ENCODE data around the gene DOCK6.

Gene DOCK6

DNA sequence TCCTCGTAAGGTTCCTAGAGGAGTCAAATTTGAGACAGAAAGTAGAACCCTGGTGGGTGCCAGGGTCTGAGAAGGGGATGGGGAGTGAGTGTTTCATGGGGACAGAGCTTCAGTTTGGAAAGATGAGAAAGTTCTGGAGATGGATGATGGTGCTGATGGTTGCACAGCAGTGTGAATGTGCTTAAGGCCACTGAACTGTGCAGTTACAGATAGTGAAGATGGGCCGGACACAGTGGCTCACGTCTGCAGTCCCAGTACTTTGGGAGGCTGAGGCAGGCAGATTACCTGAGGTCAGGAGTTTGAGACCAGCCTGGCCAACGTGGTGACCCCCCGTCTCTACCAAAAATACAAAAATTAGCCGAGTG is 107.7 kb downstream of the DOCK6 start:
- TF ChIP-seq, protein P1, sequence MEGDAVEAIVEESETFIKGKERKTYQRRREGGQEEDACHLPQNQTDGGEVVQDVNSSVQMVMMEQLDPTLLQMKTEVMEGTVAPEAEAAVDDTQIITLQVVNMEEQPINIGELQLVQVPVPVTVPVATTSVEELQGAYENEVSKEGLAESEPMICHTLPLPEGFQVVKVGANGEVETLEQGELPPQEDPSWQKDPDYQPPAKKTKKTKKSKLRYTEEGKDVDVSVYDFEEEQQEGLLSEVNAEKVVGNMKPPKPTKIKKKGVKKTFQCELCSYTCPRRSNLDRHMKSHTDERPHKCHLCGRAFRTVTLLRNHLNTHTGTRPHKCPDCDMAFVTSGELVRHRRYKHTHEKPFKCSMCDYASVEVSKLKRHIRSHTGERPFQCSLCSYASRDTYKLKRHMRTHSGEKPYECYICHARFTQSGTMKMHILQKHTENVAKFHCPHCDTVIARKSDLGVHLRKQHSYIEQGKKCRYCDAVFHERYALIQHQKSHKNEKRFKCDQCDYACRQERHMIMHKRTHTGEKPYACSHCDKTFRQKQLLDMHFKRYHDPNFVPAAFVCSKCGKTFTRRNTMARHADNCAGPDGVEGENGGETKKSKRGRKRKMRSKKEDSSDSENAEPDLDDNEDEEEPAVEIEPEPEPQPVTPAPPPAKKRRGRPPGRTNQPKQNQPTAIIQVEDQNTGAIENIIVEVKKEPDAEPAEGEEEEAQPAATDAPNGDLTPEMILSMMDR (IDR thresholded peaks at IDR 0.05; ENCODE audit: extremely low read depth, insufficient read depth, missing control alignments), result no peak
- DNase-seq (ENCODE audit: low spot score), result no peak
- in situ Hi-C loops (cut with MboI; ENCODE audit: low pct_unique_long_range_greater_than_20kb, low sequenced_read_pairs, unreplicated experiment), result no loop called here

DNA sequence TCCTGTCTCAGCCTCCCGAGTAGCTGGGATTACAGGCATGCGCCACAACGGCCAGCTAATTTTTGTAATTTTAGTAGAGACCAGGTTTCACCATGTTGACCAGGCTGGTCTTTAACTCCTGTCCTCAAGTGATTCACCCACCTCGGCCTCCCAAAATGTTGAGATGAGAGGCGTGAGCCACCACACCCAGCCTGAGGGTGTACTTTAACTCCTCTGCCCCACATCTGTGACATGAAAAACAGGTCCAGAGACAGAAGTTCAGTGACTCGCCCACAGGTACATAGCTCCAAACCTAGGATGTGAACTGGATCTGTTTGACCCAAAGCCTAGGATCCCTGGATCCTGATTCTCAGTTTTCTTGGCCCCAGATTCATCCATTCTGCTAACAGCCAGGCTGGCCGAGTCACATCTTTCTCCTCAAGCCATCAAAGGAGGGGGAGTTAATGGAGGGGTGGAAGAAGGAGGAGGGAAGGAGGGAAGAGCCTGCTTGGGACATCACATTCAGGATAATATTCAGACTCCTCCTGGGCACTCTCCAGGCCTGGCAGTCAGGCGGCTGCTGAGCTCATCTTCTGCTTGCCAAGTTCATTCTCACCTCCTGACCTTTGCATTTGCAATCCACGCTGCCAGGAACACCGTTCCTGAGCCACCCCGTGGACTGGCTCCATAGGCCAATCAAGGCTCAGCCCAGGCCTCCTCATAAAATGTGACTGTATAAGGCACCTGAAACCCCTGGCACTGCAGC is 109.8 kb downstream of the DOCK6 start:
- TF ChIP-seq, protein P1 (IDR thresholded peaks at IDR 0.05; ENCODE audit: extremely low read depth, insufficient read depth, missing control alignments), result no peak
- DNase-seq (ENCODE audit: low spot score), result no peak
- in situ Hi-C loops (cut with MboI; ENCODE audit: low pct_unique_long_range_greater_than_20kb, low sequenced_read_pairs, unreplicated experiment), result no loop called here

DNA sequence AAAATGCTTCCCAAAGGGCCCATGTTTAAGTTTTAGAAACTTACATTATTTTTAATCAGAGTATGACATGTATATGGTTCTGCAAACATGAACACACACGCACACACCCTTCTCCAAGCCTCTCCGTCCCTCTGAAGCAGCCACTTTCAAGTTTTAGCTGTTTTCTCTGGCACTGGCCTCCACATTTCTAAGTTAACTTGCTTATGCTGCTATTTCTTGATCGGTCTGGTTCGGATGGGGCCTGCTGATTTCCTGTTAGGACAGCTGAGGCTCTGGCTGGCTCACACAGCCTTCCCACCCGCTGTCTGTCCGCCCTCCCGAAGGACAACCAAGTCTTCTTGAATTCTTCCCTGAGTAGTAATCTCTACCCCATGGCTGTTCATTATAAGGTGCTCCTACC is 111.1 kb downstream of the DOCK6 start:
- TF ChIP-seq, protein P1 (IDR thresholded peaks at IDR 0.05; ENCODE audit: extremely low read depth, insufficient read depth, missing control alignments), result no peak
- DNase-seq (ENCODE audit: low spot score), result no peak
- in situ Hi-C loops (cut with MboI; ENCODE audit: low pct_unique_long_range_greater_than_20kb, low sequenced_read_pairs, unreplicated experiment), result no loop called here
